Vagina (tissue), 2 donors: Measurements from ENCODE around the gene DGKH. TPM values are rescaled to one million over a fixed set of nuclear protein-coding genes. Genes with fewer than 3 reads are reported as not detected.

Experiments
- DNase-seq, 2 donors: peaks; one replicate each; pipeline ENCODE4 v3.0.0-alpha.2; 2017; ENCODE audit errors: extremely low spot score in 2 of 2
- H3K27ac ChIP-seq: fragments of 200-600 bp; sonication (generic); one replicate; pipeline ENCODE4 v1.5.1; 2019
- H3K27me3 ChIP-seq: fragments of 200-600 bp; sonication (generic); one replicate; pipeline ENCODE4 v1.5.1; 2019
- H3K36me3 ChIP-seq, 2 donors: fragments of 200-600 bp; sonication (generic); one replicate each; pipeline ENCODE4 v1.5.1; 2017 to 2019
- H3K4me1 ChIP-seq: fragments of 200-600 bp; sonication (generic); one replicate; pipeline ENCODE4 v1.5.1; 2019
- H3K4me3 ChIP-seq, 2 donors: fragments of 200-600 bp; sonication (generic); 1 replicate in 1 of 2; 2 replicates in 1 of 2; pipeline ENCODE4 v1.5.1; 2016 to 2019
- H3K9me3 ChIP-seq: fragments of 200-600 bp; sonication (generic); one replicate; pipeline ENCODE4 v1.5.1; 2019
- POLR2A ChIP-seq, 2 donors: fragments of 450-650 bp; IDR thresholded peaks; one replicate each; pipeline ENCODE4 v1.6.1; 2017; ENCODE audit warnings: antibody characterized with exemption in 2 of 2, mild to moderate bottlenecking in 2 of 2, moderate library complexity in 2 of 2
- POLR2AphosphoS5 ChIP-seq, 2 donors: sonication (generic); formaldehyde crosslinking; IDR thresholded peaks; one replicate each; pipeline ENCODE4 v1.9.0; 2017; ENCODE audit warnings: antibody characterized with exemption in 2 of 2, mild to moderate bottlenecking in 2 of 2, low read depth in 1 of 2; ENCODE audit not compliant: insufficient read depth in 1 of 2
- intact Hi-C: fragments of 100-400 bp; cut with DNase I; formaldehyde crosslinking; loops from one replicate; pipeline ENCODE4 v1.15.1; 2023
- total RNA-seq: library from RNA; depleted of rRNA; stranded (reverse); fragments of >200 nt; gene quantifications from one replicate; pipeline ENCODE4 v1.2.3, GENCODE V29; 2016
- TF ChIP-seq, protein P1 (sequence below), 3 experiments: fragments of 450-650 bp in 2 of 3; fragments of 200-600 bp in 1 of 3; sonication (generic) in 1 of 3; IDR thresholded peaks; one replicate each; pipeline ENCODE4 v1.5.1; 2017 to 2019; ENCODE audit warnings: antibody characterized with exemption in 3 of 3, mild to moderate bottlenecking in 2 of 3, moderate library complexity in 2 of 3

Gene DGKH
- total RNA-seq, 1 donor from 2014 or later, result 29.7 TPM

DNA sequence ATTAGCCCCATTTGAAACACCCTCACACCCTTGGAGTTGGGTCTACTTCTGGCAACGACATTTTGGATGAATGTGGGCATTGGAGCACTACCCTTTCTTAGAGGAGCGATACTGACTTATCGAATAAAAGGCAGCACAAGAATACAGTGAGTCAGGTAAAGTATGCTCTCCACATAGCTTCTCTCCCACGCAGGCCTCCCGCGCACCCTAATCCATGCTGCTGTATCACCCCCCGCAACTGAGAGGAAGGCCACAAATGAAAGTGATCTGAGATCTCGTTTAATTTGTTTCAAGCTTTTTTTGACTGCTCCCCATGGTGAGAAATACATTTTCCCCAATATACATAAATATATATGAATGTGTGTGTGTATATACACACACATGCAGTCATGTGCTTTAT, 198.1 kb downstream of the DGKH start:
- intact Hi-C loops, result no loop called here
- Histone ChIP-seq H3K36me3 (no peaks in the 10 kb centered on the region), H3K4me3 (no peak overlapping the region), H3K9me3 (no peaks in the 10 kb centered on the region), H3K4me1 (no peaks in the 10 kb centered on the region), H3K27ac (no peak overlapping the region), H3K27me3 (no peaks in the 10 kb centered on the region)
- no peak for DNase-seq
- TF ChIP-seq POLR2A (IDR thresholded peaks at IDR 0.05), result no peak
- TF ChIP-seq, protein P1, sequence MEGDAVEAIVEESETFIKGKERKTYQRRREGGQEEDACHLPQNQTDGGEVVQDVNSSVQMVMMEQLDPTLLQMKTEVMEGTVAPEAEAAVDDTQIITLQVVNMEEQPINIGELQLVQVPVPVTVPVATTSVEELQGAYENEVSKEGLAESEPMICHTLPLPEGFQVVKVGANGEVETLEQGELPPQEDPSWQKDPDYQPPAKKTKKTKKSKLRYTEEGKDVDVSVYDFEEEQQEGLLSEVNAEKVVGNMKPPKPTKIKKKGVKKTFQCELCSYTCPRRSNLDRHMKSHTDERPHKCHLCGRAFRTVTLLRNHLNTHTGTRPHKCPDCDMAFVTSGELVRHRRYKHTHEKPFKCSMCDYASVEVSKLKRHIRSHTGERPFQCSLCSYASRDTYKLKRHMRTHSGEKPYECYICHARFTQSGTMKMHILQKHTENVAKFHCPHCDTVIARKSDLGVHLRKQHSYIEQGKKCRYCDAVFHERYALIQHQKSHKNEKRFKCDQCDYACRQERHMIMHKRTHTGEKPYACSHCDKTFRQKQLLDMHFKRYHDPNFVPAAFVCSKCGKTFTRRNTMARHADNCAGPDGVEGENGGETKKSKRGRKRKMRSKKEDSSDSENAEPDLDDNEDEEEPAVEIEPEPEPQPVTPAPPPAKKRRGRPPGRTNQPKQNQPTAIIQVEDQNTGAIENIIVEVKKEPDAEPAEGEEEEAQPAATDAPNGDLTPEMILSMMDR (IDR thresholded peaks at IDR 0.05), result no peak
- TF ChIP-seq POLR2AphosphoS5 (IDR thresholded peaks at IDR 0.05; ENCODE audit: insufficient read depth in 1 of 2, low read depth in 1 of 2), result no peak

DNA sequence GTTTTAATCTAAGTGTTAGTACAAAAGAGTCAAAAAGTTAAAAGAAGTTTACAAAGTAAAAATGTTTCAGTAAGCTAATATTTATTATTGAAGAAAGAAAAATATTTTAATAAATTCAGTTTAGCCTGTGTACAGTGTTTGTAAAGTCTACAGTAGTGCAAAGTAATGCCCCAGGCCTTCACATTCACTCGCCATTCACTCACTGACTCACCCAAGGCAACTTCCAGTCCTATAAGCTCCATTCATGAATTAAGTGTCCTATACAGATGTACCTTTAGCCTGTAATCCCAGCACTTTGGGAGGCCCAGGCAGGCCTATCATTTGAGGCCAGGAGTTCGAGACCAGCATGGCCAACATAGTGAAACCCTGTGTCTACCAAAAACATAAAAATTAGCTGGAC, 199.4 kb downstream of the DGKH start:
- no peak for DNase-seq
- Histone ChIP-seq H3K4me3 (no peak overlapping the region), H3K36me3 (no peaks in the 10 kb centered on the region), H3K9me3 (no peaks in the 10 kb centered on the region), H3K27me3 (no peaks in the 10 kb centered on the region), H3K27ac (no peak overlapping the region), H3K4me1 (no peaks in the 10 kb centered on the region)
- intact Hi-C loops, result no loop called here
- TF ChIP-seq POLR2AphosphoS5 (IDR thresholded peaks at IDR 0.05; ENCODE audit: insufficient read depth in 1 of 2, low read depth in 1 of 2), result no peak
- TF ChIP-seq, protein P1 (IDR thresholded peaks at IDR 0.05), result no peak
- TF ChIP-seq POLR2A (IDR thresholded peaks at IDR 0.05), result no peak

DNA sequence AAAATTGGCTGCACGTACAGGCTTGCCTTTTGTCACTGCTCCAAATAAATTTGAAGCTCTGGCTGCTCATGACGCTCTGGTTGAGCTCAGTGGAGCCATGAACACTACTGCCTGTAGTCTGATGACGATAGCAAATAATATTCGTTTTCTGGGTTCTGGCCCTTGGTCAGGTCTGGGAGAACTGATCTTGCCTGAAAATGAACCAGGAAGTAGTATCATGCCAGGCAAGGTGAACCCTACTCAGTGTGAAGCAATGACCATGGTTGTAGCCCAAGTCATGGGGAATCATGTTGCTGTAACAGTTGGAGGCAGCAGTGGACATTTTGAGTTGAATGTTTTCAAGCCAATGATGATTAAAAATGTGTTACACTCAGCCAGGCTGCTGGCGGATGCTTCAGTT, 207.4 kb downstream of the DGKH start:
- Histone ChIP-seq H3K4me1 (no peaks in the 10 kb centered on the region), H3K36me3 (no peaks in the 10 kb centered on the region), H3K27me3 (no peaks in the 10 kb centered on the region), H3K9me3 (no peaks in the 10 kb centered on the region), H3K4me3 (no peak overlapping the region), H3K27ac (no peak overlapping the region)
- intact Hi-C loops, result no loop called here
- no peak for DNase-seq
- TF ChIP-seq POLR2A (IDR thresholded peaks at IDR 0.05) (no peak), POLR2AphosphoS5 (IDR thresholded peaks at IDR 0.05; ENCODE audit: insufficient read depth in 1 of 2, low read depth in 1 of 2) (no peak)
- TF ChIP-seq, protein P1 (IDR thresholded peaks at IDR 0.05), result no peak

DNA sequence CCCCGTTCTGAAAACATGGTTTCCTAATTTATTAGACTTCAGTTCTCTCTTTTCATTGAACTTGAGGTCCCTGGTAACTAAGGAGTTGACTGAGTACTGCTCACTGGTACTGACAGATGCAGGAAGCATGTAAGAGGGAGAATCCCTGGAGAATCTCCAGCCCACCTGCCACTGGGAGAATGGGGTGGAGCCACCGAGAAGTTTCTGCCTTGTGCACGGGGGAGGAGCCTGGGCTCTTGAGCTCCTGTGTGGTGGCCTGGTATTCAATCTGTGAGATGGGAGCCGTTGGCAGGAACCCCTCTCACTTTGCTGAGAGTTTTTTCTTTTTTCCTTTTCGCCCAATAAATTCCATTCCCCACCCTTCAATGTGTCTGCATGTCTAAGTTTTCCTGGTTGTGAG, 210.3 kb downstream of the DGKH start:
- no peaks in the 10 kb centered on the region for H3K9me3 ChIP-seq
- intact Hi-C loops, result no loop called here
- H3K4me1 ChIP-seq, result no peaks in the 10 kb centered on the region
- H3K36me3 ChIP-seq, result no peaks in the 10 kb centered on the region
- DNase-seq, result no peak
- H3K4me3 ChIP-seq, result no peak overlapping the region
- H3K27ac ChIP-seq, result no peak overlapping the region
- no peaks in the 10 kb centered on the region for H3K27me3 ChIP-seq
- TF ChIP-seq POLR2A (IDR thresholded peaks at IDR 0.05) (no peak), POLR2AphosphoS5 (IDR thresholded peaks at IDR 0.05; ENCODE audit: insufficient read depth in 1 of 2, low read depth in 1 of 2) (no peak)
- TF ChIP-seq, protein P1 (IDR thresholded peaks at IDR 0.05), result no peak

DNA sequence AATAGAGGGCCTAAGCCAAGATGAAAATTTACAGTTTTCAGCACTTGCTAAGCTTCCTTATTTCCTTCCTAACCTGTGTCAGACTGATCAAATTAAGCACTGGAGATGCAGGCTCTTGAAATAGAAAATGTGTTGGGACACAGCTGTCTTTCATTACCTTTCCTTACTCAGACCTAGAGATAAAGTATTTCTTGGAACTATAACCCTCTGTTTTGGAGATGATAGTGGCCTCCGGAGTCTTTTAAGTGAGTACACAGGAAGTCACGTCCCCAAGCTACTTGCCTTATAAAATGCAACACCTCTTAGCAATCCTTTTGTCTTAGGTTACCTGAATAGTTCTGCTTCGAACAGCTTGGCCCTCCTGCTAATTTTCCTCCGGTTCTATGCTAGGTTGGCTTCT, 211.1 kb downstream of the DGKH start:
- Histone ChIP-seq H3K27ac (no peak overlapping the region), H3K4me1 (no peaks in the 10 kb centered on the region), H3K4me3 (no peak overlapping the region), H3K36me3 (no peaks in the 10 kb centered on the region), H3K27me3 (no peaks in the 10 kb centered on the region), H3K9me3 (no peaks in the 10 kb centered on the region)
- DNase-seq, result no peak
- TF ChIP-seq, protein P1 (IDR thresholded peaks at IDR 0.05), result no peak
- TF ChIP-seq POLR2A (IDR thresholded peaks at IDR 0.05) (no peak), POLR2AphosphoS5 (IDR thresholded peaks at IDR 0.05; ENCODE audit: insufficient read depth in 1 of 2, low read depth in 1 of 2) (no peak)
- intact Hi-C loops, result no loop called here
